ENCODE data around the gene DNAH6. TPM values are rescaled to one million over a fixed set of nuclear protein-coding genes. Genes with fewer than 3 reads are reported as not detected.

DNAH6 gene
- total RNA-seq, 1 experiment from 2014 or later, result 0.26 TPM

DNA sequence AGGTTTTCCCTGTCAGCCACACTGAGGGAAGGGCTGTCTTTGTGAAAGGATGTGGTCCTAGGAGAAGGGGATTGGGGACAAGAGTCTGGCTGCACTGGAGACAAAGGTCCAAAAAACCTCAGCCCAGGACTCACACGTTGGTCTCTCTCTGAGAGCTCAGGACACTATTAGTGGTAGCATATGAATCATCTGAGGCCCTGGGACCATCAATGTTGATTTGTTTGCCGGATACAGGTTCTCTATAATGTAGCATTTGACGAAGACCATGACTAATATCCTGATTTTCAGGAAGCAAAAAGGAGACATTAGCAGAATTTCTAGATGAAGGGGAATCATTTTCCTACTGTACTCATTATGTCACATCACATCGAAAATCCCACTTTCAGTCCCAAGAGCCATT lies 22.2 kb upstream of the DNAH6 start:
- DNase-seq, result no peak
- no peak overlapping the region for H2BK12ac ChIP-seq (ENCODE audit: insufficient read length, low read depth, low read length)
- H3K79me1 ChIP-seq (ENCODE audit: insufficient read depth, low read depth, low read length, poor library complexity, severe bottlenecking), result no peaks in the 10 kb centered on the region
- H2BK5ac ChIP-seq (ENCODE audit: insufficient read length, low read length), result no peak overlapping the region
- no peak overlapping the region for H3K4me3 Mint-ChIP-seq
- H2BK15ac ChIP-seq (ENCODE audit: low read depth, low read length), result no peak overlapping the region
- TF ChIP-seq, protein P1, sequence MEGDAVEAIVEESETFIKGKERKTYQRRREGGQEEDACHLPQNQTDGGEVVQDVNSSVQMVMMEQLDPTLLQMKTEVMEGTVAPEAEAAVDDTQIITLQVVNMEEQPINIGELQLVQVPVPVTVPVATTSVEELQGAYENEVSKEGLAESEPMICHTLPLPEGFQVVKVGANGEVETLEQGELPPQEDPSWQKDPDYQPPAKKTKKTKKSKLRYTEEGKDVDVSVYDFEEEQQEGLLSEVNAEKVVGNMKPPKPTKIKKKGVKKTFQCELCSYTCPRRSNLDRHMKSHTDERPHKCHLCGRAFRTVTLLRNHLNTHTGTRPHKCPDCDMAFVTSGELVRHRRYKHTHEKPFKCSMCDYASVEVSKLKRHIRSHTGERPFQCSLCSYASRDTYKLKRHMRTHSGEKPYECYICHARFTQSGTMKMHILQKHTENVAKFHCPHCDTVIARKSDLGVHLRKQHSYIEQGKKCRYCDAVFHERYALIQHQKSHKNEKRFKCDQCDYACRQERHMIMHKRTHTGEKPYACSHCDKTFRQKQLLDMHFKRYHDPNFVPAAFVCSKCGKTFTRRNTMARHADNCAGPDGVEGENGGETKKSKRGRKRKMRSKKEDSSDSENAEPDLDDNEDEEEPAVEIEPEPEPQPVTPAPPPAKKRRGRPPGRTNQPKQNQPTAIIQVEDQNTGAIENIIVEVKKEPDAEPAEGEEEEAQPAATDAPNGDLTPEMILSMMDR (conservative IDR thresholded peaks at IDR 0.05), result no peak
- H3K18ac ChIP-seq (ENCODE audit: insufficient read length, low read depth, low read length), result no peak overlapping the region
- no peaks in the 10 kb centered on the region for H3K36me3 Mint-ChIP-seq (ENCODE audit: insufficient read depth in 1 of 3, low read depth in 3 of 3)
- no peaks in the 10 kb centered on the region for H3K9me3 Mint-ChIP-seq
- peaks cover 3% of the 10 kb centered on the region in 2 experiments; a peak in 1 of 4 replicates for H3K4me1 Mint-ChIP-seq
- H3K14ac ChIP-seq (ENCODE audit: insufficient read depth, low read length), result no peak overlapping the region
- no peaks in the 10 kb centered on the region for H3K9me3 ChIP-seq (ENCODE audit: control insufficient read depth, low read depth, low read length)
- no peaks in the 10 kb centered on the region for H3K23me2 ChIP-seq (ENCODE audit: insufficient read length, low read depth, low read length, poor library complexity, severe bottlenecking)
- no peak overlapping the region for H4K8ac ChIP-seq (replicated peaks; ENCODE audit: insufficient read length, low read depth, low read length)
- H2BK120ac ChIP-seq (ENCODE audit: low read depth, low read length, poor library complexity, severe bottlenecking), result no peak overlapping the region
- no peak overlapping the region for H3K9ac ChIP-seq (ENCODE audit: extremely low read depth, insufficient read length, low read length)
- H4K91ac ChIP-seq (ENCODE audit: insufficient read length, low read depth, low read length), result no peak overlapping the region
- H2AK5ac ChIP-seq (ENCODE audit: insufficient read length, low read length), result no peak overlapping the region
- no peaks in the 10 kb centered on the region for H3K27me3 ChIP-seq (ENCODE audit: insufficient read depth, low read length)
- H3K23ac ChIP-seq (ENCODE audit: insufficient read length, low read depth, low read length), result no peak overlapping the region
- H3T11ph ChIP-seq (ENCODE audit: low read length), result no peak overlapping the region
- no peaks in the 10 kb centered on the region for H3K79me2 ChIP-seq (ENCODE audit: insufficient read depth, low read length)
- no peak overlapping the region for H2AFZ ChIP-seq (ENCODE audit: low read length)
- no peak overlapping the region for H3K4me2 ChIP-seq (ENCODE audit: insufficient read depth, insufficient read length, low read length)
- H3K27ac Mint-ChIP-seq, result no peak overlapping the region; a peak in 1 of 7 replicates
- no peak overlapping the region for H4K5ac ChIP-seq (ENCODE audit: insufficient read length, low read depth, low read length)
- H3K56ac ChIP-seq (ENCODE audit: insufficient read length, low read depth, low read length), result no peak overlapping the region
- WGBS (ENCODE audit: extremely low coverage, insufficient read length, low lambda C conversion rate), result no CpG with 5 or more reads among the region's 4 CpGs
- H3K4ac ChIP-seq (ENCODE audit: low read depth, low read length), result no peak overlapping the region
- H3K27me3 Mint-ChIP-seq (ENCODE audit: low read depth), result peaks cover 4% of the 10 kb centered on the region; the same call in 1 of the 2 replicates
- H3K4me1 ChIP-seq (ENCODE audit: insufficient read depth, low read length), result no peaks in the 10 kb centered on the region
- no peak overlapping the region for H2BK20ac ChIP-seq (ENCODE audit: low read depth, low read length, poor library complexity, severe bottlenecking)
- no peaks in the 10 kb centered on the region for H4K20me1 ChIP-seq (ENCODE audit: control insufficient read depth, insufficient read depth, insufficient read length)
- H3K27ac ChIP-seq (ENCODE audit: insufficient read length, low read depth, low read length), result no peak overlapping the region
